ENCODE data around the gene TCOF1.

DNA sequence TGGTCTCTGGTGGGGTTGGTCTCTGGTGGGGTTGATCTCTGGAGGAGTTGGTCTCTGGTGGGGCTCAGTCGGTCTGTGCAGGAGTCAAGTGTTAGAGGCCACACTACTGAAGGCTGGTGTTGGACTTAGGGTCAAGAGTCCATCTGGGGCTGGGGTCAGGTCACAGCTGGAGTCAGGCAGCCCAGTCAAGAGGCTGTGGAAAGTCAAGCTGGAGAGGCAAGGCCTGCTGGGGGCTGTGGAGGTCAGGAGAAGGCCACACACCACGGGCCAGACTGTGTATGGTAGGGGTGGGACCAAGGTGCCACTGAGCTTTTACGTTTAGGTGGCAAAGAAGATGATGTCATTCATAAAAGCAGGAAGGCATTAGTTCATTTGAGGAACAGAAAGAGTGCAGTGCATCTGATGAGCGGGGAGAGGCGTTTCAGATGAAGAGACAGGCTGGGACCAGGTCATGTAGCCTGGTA lies 71.9 kb downstream of the TCOF1 start:
- TF ChIP-seq CTCF (IDR thresholded peaks at IDR 0.05): no peak
- no peak for TF ChIP-seq POLR2A (IDR thresholded peaks at IDR 0.05)
